ENCODE measurements around the gene PICALM.

PICALM gene

GRCh38 chr11:86047275-86047991 is 21.5 kb downstream of the PICALM start:
- H3K4me3 ChIP-seq (ENCODE audit: low read depth, low read length): no peak overlapping the region
- no peak for DNase-seq (ENCODE audit: low read depth)
- TF ChIP-seq CTCF (IDR thresholded peaks at IDR 0.05; ENCODE audit: low read depth, low read length, missing control alignments): no peak

- TF ChIP-seq CTCF (IDR thresholded peaks at IDR 0.05; ENCODE audit: low read depth, low read length, missing control alignments): no peak
- H3K4me3 ChIP-seq (ENCODE audit: low read depth, low read length): no peak overlapping the region
- DNase-seq (ENCODE audit: low read depth): no peak
Observed at GRCh38 chr11:86046116-86046515, 22.8 kb downstream of the PICALM start.

- TF ChIP-seq CTCF (IDR thresholded peaks at IDR 0.05; ENCODE audit: low read depth, low read length, missing control alignments): no peak
- no peak overlapping the region for H3K4me3 ChIP-seq (ENCODE audit: low read depth, low read length)
- no peak for DNase-seq (ENCODE audit: low read depth)
Observed at GRCh38 chr11:86043765-86044503, 24.9 kb downstream of the PICALM start.

GRCh38 chr11:86041975-86042378 is 26.9 kb downstream of the PICALM start:
- DNase-seq (ENCODE audit: low read depth): peak; percentile 76
- peak; percentile 77 for TF ChIP-seq CTCF (IDR thresholded peaks at IDR 0.05; ENCODE audit: low read depth, low read length, missing control alignments)
- H3K4me3 ChIP-seq (ENCODE audit: low read depth, low read length): no peak overlapping the region

GRCh38 chr11:86040919-86041850 is 27.7 kb downstream of the PICALM start:
- no peak for DNase-seq (ENCODE audit: low read depth)
- TF ChIP-seq CTCF (IDR thresholded peaks at IDR 0.05; ENCODE audit: low read depth, low read length, missing control alignments): no peak
- no peak overlapping the region for H3K4me3 ChIP-seq (ENCODE audit: low read depth, low read length)

- no peak for DNase-seq (ENCODE audit: low read depth)
- TF ChIP-seq CTCF (IDR thresholded peaks at IDR 0.05; ENCODE audit: low read depth, low read length, missing control alignments): no peak
- H3K4me3 ChIP-seq (ENCODE audit: low read depth, low read length): no peak overlapping the region
Observed at GRCh38 chr11:86039094-86039493, 29.8 kb downstream of the PICALM start.

Measured in GM12864 (cell line).